SH-SY5Y (cell line): ENCODE measurements around the gene SNN.

ENCODE experiments used
- GATA2 ChIP-seq: IDR thresholded peaks from 2 replicates; pipeline ENCODE4 v1.6.1; 2011; ENCODE audit warnings: mild to moderate bottlenecking, low read depth, low read length
- GATA3 ChIP-seq: IDR thresholded peaks from 2 replicates; pipeline ENCODE4 v1.6.1; 2011; ENCODE audit warnings: low read depth, mild to moderate bottlenecking, low read length, moderate library complexity

SNN gene

GRCh38 chr16:11687601-11688519, 19.6 kb downstream of the SNN start:
- no peak for TF ChIP-seq GATA2
- TF ChIP-seq GATA3, result no peak

GRCh38 chr16:11688520-11688886, 20.2 kb downstream of the SNN start:
- TF ChIP-seq GATA2, result no peak
- no peak for TF ChIP-seq GATA3

DNA sequence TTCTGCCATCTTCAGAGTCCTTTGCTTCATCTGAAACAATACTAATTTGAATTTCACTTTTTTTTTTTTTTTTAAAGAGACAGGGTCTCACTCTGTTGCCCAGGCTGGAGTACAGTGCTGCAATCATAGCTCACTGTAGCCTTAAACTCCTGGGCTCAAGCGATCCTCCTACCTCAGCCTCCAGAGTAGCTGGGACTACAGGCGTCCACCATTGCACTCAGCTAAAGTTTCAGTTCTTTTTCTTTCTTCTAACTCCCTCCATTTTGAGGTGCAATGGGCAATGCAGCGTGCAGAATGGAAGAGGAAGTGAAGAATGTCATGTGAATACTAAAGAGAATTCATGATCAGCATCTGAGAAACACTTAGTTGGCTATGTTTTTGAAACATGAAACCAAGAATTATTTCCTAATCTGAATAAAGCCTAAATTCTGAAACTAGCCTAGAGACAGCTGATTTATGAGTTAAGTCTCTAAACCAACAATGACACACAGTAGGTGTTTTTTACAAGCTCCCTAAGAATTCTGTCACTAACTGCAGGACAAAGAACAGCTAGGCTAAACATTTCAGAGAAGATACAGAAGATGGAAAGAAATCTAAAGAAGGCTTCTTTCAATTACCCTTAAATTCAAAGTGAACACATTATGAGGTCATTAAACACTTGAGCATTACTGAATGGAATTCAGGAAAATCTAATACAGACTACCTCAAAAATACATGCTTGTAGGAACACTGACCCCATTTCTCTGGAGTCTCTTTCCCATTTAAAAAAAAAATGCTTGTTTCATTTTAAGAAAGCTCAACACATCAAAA, 21.0 kb downstream of the SNN start:
- TF ChIP-seq GATA2 (no peak), GATA3 (no peak)

DNA sequence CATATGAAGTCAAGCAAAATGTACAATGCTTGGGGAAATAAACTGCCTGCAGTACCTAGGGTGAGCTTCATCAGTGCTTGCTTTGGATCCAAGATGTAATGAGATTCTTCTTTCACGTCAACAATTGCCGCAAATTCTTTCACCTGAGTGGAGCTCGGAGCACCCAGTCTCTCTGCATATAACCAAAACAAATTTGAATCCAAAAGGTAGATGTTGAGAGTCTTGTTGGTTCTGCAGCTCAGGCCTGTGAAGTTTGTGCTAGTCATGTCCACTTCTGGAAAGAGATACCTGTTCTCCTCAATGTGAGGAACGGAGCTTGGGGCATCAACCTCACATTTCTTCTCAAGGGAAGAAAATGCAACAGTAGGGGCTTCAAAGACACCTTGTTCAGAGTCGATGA, 23.0 kb downstream of the SNN start:
- no peak for TF ChIP-seq GATA3
- TF ChIP-seq GATA2, result no peak

GRCh38 chr16:11691771-11692170, 23.5 kb downstream of the SNN start:
- TF ChIP-seq GATA2 (no peak), GATA3 (no peak)

- TF ChIP-seq GATA2 (no peak), GATA3 (no peak)
These were observed 23.9 kb downstream of the SNN start for GRCh38 chr16:11692171-11692570.

- TF ChIP-seq GATA3 (no peak), GATA2 (no peak)
These were observed 24.4 kb downstream of the SNN start for GRCh38 chr16:11692651-11693050.

DNA sequence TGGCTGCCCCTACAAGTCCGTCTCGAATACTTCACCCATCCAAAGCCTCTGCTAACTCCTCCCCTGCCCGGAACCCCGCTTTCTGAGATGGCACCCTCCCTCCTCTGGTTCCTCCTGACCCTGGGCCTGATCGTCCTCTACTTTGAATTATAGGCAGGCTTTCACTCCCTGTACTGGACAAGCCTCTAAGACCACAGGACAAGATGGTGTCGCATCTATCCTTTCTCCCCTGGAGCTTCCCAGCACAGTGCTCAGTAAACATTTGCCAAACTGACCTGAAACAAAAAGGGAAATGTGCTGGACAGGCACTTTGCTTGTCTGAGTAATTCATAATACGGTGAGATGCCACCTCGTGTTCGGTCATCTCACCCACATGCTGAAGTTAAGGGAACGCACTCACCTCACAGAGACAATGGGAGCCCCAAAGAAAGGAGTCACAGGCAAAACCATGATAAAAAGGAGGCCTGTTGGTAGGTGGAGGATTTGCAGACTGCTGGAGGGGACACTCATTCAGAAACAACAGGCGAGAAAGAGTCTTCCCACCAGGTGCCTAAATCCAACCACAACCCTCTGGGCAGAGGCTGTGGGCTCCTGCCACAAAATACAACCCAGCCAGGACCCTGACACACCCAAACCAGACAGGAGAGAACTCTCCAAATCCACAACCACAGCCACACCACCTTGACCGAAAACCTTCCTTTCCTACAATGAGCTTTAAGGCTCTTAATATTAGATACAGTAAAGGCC, 28.2 kb downstream of the SNN start:
- TF ChIP-seq GATA3 (no peak), GATA2 (no peak)

DNA sequence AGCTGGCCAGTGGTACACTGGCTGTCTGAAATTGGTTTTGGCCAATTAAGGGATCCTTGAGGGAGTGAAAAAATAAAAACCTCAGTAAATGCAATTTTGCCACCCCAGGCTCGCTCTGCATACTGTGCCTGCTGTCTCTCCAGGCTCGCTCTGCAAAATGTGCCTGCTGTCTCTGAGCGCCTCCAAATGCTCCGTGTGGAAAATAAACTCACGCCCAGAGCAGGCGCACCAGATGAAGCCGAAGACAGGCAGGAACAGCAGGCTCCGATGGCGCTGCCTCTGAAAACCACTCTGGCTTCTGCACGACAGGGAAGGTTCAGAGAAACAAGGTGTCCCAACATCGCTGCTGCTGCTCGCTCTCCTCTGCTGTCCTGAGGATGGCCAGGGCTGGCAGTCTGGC, 29.1 kb downstream of the SNN start:
- TF ChIP-seq GATA3, result no peak
- no peak for TF ChIP-seq GATA2

DNA sequence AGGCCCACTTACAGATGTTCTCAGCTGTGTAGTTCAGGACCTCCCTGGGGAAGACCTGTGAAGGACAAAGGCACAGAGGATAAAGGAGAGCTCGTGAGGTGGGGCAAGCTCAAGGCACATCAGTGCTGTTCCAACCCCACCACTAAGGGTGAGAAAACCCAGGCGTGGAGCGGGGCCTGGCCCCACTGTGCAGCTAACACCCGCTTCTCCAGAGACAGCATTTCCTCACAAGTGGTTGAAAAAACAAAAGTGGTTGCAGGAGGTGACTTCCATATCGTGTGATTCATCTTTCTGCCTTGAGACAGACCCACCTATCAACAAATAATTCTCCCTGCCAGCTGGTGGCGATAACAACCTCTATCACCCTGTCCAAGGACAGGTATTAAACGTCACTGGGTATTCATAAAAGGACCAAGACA, 30.0 kb downstream of the SNN start:
- TF ChIP-seq GATA2 (no peak), GATA3 (no peak)

GRCh38 chr16:11699234-11699894, 31.1 kb downstream of the SNN start:
- TF ChIP-seq GATA3 (no peak), GATA2 (no peak)

DNA sequence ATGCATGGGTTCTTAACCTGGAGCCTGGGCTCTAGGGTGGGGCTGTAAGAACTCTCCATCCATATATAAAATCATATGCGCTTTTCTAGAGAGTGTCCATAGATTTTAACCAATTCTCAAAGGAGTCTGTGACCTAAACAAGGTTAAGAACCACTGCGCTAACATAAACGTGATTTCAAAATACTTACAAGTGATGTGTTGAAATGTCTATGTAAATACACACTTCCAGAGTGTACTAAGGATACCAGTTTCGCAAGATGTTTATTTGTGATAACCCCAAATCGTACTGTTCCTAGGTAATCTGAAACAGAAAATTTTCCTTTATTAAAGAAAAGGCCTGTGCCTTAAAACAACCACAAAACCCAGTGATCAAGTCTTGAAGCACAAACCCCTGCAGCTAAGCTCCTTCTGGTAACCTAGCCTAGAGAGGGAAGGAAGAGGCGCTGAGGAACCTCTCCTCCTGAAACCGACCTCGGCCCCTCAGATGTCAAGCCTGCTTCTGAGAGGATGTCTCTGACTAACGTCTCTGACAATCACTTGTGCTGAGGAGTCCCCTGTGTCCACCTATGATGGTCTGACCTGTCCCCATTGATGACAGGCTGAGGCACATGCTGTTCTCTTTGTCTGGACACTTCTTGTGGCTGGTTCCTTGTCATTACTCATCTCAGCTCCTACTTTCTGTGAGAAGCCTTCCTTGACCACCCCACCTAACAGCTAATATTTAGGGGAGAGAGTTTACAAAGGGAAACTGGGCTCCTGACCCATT, 32.2 kb downstream of the SNN start:
- TF ChIP-seq GATA2 (no peak), GATA3 (no peak)
